WTC11 (cell line): ENCODE data around the gene PPME1.

Experiments used
- GRHL2 ChIP-seq: fragments of 250-450 bp; sonication (Bioruptor Pico); IDR thresholded peaks from 2 replicates; pipeline ENCODE4 v1.8.0; 2022; ENCODE audit warnings: mild to moderate bottlenecking, moderate library complexity; ENCODE audit not compliant: insufficient replicate concordance, severe bottlenecking
- NR2C2 ChIP-seq: sonication (generic); formaldehyde crosslinking; IDR thresholded peaks from 2 replicates; pipeline ENCODE4 v1.8.0; 2022; ENCODE audit warnings: mild to moderate bottlenecking, missing genetic modification reagents
- TEAD1 ChIP-seq: sonication (generic); formaldehyde crosslinking; IDR thresholded peaks from 2 replicates; pipeline ENCODE4 v1.8.0; 2022; ENCODE audit warnings: mild to moderate bottlenecking, missing genetic modification reagents
- ZNF416 ChIP-seq: fragments of 250-450 bp; sonication (Bioruptor Pico); IDR thresholded peaks from 2 replicates; pipeline ENCODE4 v1.9.0; 2021; ENCODE audit warnings: mild to moderate bottlenecking, inconsistent platforms
- TF ChIP-seq, protein P1 (sequence below): sonication (generic); formaldehyde crosslinking; IDR thresholded peaks from 2 replicates; pipeline ENCODE4 v1.8.1; 2023; ENCODE audit warnings: mild to moderate bottlenecking, missing genetic modification reagents, moderate library complexity
- TF ChIP-seq, protein P2 (sequence below): sonication (generic); formaldehyde crosslinking; IDR thresholded peaks from 2 replicates; pipeline ENCODE4 v1.8.1; 2022; ENCODE audit warnings: mild to moderate bottlenecking, moderate library complexity, missing genetic modification reagents

DNA sequence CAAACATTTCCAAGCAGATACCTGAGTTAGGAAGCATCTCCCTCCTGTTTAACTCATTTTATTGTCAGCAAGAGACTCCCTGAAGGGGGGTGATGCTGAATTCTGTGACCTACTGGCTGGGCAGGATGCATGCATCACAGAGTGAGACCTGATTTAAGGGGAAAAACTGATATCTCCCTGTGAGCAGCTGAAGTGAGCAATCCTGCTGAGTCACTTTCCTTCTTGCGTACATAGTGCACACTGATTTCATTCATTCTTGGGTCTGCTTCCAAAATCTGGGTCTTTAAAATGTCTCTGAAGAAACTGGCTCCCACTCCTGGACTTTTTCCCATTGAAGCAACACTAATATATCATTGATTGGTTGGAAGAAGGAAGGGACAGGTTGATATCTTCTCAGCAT, 117.1 kb downstream of the PPME1 start:
- no peak for TF ChIP-seq TEAD1 (CRISPR knock-in tag)
- TF ChIP-seq, protein P1, sequence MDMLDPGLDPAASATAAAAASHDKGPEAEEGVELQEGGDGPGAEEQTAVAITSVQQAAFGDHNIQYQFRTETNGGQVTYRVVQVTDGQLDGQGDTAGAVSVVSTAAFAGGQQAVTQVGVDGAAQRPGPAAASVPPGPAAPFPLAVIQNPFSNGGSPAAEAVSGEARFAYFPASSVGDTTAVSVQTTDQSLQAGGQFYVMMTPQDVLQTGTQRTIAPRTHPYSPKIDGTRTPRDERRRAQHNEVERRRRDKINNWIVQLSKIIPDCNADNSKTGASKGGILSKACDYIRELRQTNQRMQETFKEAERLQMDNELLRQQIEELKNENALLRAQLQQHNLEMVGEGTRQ: no peak
- TF ChIP-seq, protein P2, sequence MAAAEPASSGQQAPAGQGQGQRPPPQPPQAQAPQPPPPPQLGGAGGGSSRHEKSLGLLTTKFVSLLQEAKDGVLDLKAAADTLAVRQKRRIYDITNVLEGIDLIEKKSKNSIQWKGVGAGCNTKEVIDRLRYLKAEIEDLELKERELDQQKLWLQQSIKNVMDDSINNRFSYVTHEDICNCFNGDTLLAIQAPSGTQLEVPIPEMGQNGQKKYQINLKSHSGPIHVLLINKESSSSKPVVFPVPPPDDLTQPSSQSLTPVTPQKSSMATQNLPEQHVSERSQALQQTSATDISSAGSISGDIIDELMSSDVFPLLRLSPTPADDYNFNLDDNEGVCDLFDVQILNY (CRISPR knock-in tag): no peak
- no peak for TF ChIP-seq GRHL2 (CRISPR knock-in tag)
- no peak for TF ChIP-seq ZNF416
- no peak for TF ChIP-seq NR2C2 (CRISPR knock-in tag)
